Chondrocyte (in vitro differentiated cells): Measurements from ENCODE around the gene MYL3. TPM values are rescaled to one million over a fixed set of nuclear protein-coding genes. Genes with fewer than 3 reads are reported as not detected.

Experiments used
- DNase-seq: peaks from one replicate; pipeline ENCODE4 v3.0.0; 2021; ENCODE audit warnings: mixed read lengths, low spot score
- H3K27ac Mint-ChIP-seq: one replicate; pipeline ENCODE4 v1.8.0; 2021; ENCODE audit warnings: mild to moderate bottlenecking, moderate library complexity, mixed read lengths; ENCODE audit not compliant: unreplicated experiment
- H3K27me3 Mint-ChIP-seq: 2 replicates; pipeline ENCODE4 v1.8.0; 2021; ENCODE audit warnings: low read depth, mixed read lengths
- H3K36me3 Mint-ChIP-seq: 2 replicates; pipeline ENCODE4 v1.8.0; 2021; ENCODE audit warnings: low read depth, mixed read lengths
- H3K4me1 Mint-ChIP-seq: 2 replicates; pipeline ENCODE4 v1.8.0; 2021; ENCODE audit warnings: low read depth, mild to moderate bottlenecking, mixed read lengths
- H3K4me3 Mint-ChIP-seq: one replicate; pipeline ENCODE4 v1.8.0; 2021; ENCODE audit warnings: mild to moderate bottlenecking, moderate library complexity, mixed read lengths; ENCODE audit not compliant: unreplicated experiment
- H3K9me3 Mint-ChIP-seq: 2 replicates; pipeline ENCODE4 v1.8.0; 2021; ENCODE audit warnings: low read depth, mixed read lengths
- total RNA-seq: library from RNA; stranded (reverse); gene quantifications from 3 replicates; pipeline ENCODE4 v1.2.1, GENCODE V29; 2021
- TF ChIP-seq, protein P1 (sequence below): fragments of 200-600 bp; sonication (generic); IDR thresholded peaks from 2 replicates; pipeline ENCODE4 v1.5.0; 2021; ENCODE audit warnings: antibody characterized with exemption, mild to moderate bottlenecking, moderate library complexity

MYL3 gene
- total RNA-seq, 1 donor from 2014 or later, result 0.22 TPM

DNA sequence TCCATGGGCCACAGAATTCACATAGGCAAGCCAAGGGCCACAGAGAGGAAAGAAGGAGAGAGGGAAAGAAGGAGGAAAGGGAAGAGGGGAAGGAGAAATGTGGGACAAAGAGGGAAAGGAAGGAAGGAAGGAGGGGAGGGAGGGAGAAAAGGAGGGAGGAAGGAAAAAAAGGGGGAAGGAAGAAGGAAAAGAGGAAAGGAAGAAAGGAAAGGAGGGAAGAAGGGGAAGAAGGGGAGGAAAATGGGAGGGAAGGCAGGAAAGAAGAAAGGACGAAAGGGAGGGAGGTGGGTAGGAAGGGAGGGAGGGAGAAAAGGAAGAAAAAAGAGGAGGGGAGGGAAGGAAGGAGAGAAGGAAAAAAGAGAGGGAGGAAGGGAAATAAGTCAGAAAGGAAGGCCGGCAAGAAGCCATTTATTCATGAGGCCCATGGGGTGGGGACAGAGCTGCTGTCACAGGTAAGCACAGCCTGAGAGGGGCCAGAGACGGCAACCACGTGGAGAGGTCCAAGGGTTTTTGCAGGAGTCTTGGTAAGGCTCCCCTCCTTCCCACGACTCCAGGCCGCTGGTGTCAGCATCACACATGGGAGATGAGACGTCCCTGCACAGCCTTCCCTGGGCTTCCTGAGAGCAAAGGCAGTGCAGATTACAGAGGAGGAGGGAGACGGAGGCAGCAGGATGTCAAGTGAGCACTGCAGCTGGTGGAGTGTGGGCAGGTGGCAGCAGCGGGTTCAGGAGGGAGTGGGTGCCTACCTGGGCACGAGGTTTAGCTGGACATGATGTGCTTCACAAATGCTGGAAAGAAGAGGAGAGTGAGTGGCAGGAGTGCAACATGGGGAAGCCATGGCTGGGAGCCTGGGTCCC lies 5.5 kb downstream of the MYL3 start:
- no peak overlapping the region for H3K27ac Mint-ChIP-seq
- H3K4me3 Mint-ChIP-seq, result no peak overlapping the region
- TF ChIP-seq, protein P1, sequence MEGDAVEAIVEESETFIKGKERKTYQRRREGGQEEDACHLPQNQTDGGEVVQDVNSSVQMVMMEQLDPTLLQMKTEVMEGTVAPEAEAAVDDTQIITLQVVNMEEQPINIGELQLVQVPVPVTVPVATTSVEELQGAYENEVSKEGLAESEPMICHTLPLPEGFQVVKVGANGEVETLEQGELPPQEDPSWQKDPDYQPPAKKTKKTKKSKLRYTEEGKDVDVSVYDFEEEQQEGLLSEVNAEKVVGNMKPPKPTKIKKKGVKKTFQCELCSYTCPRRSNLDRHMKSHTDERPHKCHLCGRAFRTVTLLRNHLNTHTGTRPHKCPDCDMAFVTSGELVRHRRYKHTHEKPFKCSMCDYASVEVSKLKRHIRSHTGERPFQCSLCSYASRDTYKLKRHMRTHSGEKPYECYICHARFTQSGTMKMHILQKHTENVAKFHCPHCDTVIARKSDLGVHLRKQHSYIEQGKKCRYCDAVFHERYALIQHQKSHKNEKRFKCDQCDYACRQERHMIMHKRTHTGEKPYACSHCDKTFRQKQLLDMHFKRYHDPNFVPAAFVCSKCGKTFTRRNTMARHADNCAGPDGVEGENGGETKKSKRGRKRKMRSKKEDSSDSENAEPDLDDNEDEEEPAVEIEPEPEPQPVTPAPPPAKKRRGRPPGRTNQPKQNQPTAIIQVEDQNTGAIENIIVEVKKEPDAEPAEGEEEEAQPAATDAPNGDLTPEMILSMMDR, result no peak
- DNase-seq, result peak; percentile 56
- H3K27me3 Mint-ChIP-seq, result peaks cover 22% of the 10 kb centered on the region
- H3K4me1 Mint-ChIP-seq, result no peaks in the 10 kb centered on the region
- H3K9me3 Mint-ChIP-seq, result no peaks in the 10 kb centered on the region
- no peaks in the 10 kb centered on the region for H3K36me3 Mint-ChIP-seq

GRCh38 chr3:46856576-46857471 lies 6.4 kb downstream of the MYL3 start:
- Mint-ChIP-seq H3K9me3 (no peaks in the 10 kb centered on the region), H3K4me1 (no peaks in the 10 kb centered on the region), H3K27ac (no peak overlapping the region), H3K36me3 (no peaks in the 10 kb centered on the region), H3K4me3 (no peak overlapping the region), H3K27me3 (peaks cover 22% of the 10 kb centered on the region)
- peak; percentile 83 for DNase-seq
- TF ChIP-seq, protein P1, result no peak

GRCh38 chr3:46854555-46854991 lies 8.7 kb downstream of the MYL3 start:
- peak; percentile 67 for DNase-seq
- no peaks in the 10 kb centered on the region for H3K9me3 Mint-ChIP-seq
- peaks cover 22% of the 10 kb centered on the region for H3K27me3 Mint-ChIP-seq
- TF ChIP-seq, protein P1, result no peak
- H3K36me3 Mint-ChIP-seq, result no peaks in the 10 kb centered on the region
- no peaks in the 10 kb centered on the region for H3K4me1 Mint-ChIP-seq
- no peak overlapping the region for H3K27ac Mint-ChIP-seq
- H3K4me3 Mint-ChIP-seq, result no peak overlapping the region

- peak; percentile 81 for DNase-seq
- TF ChIP-seq, protein P1, result no peak
- no peaks in the 10 kb centered on the region for H3K36me3 Mint-ChIP-seq
- H3K27me3 Mint-ChIP-seq, result peaks cover 19% of the 10 kb centered on the region
- H3K9me3 Mint-ChIP-seq, result no peaks in the 10 kb centered on the region
- no peak overlapping the region for H3K27ac Mint-ChIP-seq
- H3K4me1 Mint-ChIP-seq, result peaks cover 7% of the 10 kb centered on the region
- H3K4me3 Mint-ChIP-seq, result no peak overlapping the region
Observed at GRCh38 chr3:46853441-46854415, 9.5 kb downstream of the MYL3 start.
